ENCODE measurements around the gene ARL8B.
"Not testable (repeated sequence)": the region's sequence is repeated elsewhere in the genome, so short reads cannot be mapped to it uniquely, and the experiment has no call there.

The ARL8B gene

DNA sequence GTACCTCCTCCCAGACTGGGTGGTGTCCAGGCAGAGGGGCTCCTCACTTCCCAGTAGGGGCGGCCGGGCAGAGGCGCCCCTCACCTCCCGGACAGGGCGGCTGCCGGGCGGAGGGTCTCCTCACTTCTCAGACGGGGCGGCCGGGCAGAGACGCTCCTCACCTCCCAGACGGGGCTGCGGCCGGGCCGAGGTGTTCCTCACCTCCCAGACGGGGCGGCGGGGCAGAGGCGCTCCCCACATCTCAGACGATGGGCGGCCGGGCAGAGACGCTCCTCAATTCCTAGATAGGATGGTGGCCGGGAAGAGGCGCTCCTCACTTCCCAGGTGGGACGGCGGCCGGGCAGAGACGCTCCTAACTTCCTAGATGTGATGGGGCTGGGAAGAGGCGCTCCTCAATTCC lies 8.4 kb upstream of the ARL8B start:
- DNase-seq, result not testable (repeated sequence)

DNA sequence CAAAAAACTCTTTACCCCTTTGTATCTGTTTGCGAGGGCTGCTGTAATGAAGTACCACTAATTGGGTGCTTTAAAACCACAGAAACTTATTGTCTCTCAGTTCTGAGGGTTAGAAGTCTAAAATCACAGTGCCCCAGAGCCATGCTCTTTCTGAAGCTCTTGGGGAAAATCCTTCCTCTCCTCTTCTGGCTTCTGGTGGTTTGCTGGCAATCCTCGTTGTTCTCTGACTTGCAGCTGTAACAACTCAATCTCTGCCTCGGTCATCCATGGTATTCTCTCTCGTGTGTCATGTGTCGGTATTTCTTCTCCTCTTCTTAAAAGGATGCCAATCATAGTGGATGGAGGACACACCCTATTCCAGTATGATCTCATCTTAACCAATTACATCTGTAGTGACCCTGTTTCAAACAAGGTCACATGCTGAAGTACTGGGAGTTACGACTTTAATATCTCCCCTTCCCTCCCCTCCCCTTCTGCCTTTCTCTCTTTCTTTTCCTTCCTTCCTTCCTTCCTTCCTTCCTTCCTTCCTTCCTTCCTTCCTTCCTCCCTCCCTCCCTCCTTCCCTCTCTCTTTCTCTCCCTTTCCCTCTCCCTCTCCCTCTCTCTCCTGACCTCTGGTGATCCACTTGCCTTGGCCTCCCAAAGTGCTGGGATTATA lies 6.5 kb upstream of the ARL8B start:
- no peak for DNase-seq

DNA sequence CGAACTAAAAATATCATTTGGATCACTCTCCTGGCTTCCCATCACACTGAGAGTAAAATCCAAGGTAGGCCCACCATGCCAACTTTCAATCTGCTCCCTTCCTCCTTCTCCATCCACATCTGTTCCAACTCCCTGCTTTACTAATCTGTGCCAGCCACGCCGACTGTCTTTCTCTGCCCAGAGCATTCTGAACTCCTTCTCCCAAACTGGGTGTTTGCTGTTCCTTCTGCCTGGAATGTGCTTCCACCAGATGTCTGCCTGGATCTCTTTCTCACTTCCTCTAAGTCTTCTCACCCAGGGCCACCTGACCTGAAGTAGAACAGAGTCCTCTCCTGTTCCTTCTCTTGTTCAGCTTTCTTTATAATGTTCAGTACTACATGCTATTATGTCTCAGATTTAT lies 5.6 kb upstream of the ARL8B start:
- no peak for DNase-seq

DNA sequence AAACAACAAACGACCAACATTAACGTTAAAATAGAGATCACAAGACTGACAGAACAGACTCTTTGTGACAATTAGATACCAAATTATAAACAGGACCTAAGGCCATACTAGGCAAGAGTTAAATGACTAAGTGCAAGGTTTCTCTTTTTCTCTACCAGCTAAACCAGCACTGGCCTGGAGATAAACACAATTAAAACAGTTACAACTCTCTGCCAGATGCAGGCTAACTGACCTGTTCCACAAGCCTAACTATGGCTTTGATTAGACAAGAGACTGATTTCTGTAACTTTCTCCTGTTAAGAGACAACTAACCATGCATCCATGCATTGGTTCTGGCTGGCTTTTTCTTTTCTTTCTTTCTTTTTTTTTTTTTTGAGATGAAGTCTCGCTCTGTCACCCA lies 1.6 kb upstream of the ARL8B start:
- no peak for DNase-seq

DNA sequence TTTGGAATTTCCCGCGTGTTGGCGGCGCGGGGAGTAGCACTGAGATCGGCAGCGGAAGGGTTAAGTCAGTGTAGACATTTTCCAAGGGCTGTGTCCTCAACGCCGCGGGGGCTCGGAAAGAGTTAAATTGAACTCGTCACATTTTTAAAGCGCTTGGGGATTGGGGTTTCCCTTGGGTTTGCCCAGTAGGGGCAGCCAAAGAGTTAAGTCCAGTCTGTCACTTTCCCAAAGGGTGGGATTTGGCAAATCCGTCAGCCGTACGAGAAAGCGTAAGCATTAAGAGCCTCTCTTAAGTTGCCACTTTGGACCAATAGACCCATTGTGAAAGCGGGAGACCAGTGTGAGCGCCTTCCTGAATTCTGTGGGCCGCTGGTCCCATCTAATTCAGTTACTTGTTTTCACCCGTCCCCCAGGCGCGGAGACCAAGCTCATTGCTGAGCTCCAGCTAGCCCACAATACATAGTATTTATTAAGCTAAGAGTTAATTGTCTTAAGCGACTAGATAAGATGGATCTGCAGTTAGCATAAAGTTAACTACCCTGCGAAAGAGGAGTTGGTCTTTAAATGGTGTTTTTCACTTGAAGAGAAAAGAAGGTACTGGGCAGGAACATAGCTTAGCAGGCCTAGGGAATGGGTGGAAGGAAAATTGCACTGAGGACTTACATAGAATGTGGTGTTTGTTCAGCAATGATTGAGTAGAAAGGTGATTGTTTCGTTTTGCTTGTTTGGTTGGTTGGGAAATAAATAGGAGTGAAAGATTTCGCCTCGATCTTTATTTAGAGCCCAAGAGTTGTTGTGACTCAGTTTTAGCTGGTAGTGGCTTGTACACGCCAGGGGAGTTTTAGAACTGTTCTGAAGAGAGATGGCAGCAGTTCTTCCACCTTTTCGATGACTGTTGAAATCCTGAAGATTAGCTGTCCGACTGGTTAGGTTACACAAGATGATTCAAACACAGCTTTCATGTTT lies 932 bp downstream of the ARL8B start:
- no peak for DNase-seq

DNA sequence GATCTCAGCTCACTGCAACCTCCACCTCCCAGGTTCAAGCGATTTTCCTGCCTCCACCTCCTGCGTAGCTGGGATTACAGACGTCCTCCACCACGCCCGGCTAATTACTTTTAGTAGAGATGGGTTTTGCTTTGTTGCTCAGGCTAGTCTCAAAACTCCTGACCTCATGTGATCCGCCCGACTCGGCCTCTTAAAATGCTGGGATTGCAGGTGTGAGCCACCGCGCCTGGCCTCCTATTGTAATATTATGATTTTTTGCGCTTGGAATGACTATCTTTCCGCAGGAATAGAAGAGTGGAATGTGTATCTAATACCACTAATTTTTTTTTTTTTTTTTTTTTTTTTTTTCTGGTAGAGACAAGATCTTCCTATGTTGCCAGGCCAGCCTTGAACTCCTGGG lies 1.8 kb downstream of the ARL8B start:
- DNase-seq, result no peak

DNA sequence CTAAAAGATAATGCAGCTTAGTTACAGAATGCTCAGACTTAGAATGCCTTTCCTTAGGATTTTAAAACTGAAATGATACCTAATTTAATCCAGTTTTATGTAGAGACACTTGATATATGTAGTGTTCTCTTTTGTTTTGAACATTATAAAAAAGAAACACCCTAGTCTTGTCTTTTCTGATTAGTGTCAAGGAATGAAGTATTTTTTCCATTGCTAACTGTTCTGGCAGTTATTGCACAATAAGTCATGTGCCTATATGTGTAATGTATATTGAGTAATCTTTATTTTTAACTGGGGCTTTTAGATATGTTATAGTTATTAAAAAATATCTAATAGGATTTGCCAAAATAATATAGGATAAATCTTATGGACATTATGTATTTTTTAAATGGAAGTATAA lies 4.5 kb downstream of the ARL8B start:
- no peak for DNase-seq

DNA sequence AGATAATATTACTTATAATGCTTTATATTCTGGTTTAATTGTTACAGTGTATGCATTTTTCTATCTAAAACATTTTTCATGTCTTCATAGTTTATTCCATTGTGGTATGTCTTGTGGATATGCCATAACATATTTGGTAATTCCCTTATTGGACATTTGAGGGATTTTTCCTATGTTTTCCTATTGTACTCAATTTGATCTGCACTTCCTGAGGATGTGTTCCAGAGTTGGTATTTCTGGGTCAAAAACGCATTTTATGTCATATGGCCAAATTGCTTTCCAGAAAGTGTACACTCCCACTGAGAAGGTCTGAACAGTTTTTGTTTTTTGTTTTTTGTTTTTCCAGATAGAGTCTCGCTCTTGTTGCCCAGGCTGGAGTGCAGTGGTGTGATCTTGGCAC lies 6.8 kb downstream of the ARL8B start:
- DNase-seq, result no peak

DNA sequence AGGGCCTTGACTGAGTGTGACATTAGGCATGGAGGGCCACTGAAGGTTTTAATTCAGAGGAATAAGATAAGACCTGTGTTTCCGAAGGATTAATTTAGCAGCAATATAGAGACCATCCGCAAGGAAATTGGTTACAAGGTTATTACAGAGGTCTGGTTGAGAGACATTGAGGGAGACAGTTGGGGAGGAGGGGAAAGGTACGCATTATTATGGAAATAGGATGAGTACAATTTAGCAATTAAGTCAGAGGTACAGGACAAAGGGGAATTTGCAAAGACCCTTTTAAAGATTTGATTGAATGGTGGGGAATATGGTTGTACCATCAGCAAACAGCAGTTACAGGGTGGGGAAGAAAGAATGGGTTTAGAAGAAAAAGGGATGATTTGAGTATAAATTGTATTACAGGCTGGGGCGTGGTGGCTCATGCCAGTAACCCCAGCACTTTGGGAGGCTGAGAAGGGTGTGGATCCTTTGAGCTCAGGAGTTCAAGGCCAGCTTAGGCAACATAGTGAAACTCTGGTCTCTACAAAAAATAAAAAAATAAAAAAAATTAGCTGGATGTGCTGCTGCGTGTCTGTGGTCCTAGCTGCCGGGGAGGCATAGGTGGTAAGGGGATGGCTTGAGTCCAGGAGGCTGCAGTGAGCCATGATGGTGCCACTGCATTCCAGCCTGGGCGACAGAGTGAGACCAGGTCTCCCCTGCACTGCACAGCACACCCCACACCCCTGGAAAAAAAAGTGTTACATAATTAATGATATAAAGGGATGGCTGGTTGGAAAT lies 11.3 kb downstream of the ARL8B start:
- DNase-seq, result no peak

DNA sequence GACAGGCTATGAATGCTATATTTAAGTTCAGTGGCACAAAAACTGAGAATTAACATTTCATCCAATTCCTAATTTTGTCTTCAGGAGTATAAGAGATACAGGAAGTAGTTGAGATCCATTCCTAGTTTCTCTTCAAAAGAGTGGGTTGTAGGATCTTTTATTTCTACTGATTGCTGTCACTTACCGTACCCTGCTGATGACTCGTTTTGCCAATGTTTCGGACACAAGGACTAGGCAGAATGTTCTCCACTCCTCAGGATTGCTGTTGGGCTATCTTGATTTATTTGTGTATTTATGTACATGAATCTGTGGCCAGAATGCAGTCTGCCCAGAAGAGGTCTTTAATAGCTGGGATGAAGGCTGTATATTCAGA lies 11.9 kb downstream of the ARL8B start:
- DNase-seq, result no peak

DNA sequence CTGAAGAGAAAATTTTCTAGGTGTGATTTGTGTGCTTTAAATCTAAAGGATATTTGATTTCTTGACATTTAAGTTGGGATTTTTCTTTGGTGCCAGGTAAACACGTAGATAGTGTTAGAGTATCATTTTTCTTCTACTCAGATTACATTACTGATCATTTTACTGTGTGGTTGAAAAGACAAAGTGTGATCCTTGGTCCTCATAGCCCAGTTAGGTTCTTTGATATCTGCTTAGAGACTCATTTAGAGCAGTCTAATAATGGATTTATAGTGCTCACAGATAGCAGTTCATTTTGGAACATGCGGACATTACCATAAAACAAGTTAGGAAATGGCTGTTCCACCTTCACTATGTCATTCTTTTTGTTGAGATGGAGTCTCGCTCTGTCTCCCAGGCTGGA lies 12.4 kb downstream of the ARL8B start:
- no peak for DNase-seq

DNA sequence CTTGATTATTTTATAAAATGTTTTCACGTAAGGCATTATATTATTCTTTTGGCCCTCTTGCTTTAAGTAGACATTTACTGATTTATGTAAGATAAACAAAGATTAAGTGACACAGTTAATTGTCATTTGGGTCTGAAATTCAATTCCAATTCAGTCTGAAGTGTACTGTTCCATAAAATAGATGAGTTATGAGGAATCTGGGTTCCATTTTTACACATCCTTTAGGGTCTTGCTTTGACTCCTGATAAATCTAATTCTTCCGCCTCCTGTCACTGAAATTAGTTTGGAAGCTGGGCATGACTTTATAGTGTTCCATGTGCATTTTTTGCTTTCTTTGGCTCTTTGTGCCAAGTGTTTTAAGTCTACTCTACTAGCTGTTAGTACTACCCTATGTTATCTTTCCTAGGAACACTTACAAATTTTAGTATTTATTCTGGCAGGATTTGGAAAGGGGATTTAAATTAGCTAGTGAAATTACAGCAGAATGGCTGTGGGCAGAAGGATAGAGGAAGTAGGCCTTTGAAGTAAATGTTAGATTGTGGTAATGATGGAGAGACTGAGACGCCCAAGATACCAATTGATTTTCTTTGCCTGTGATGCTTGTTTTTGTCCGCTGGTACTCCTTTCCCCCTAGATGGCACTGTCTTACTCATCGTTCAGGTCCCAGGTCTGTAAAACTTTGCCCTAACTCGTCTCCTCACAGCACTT lies 14.3 kb downstream of the ARL8B start:
- DNase-seq, result no peak

DNA sequence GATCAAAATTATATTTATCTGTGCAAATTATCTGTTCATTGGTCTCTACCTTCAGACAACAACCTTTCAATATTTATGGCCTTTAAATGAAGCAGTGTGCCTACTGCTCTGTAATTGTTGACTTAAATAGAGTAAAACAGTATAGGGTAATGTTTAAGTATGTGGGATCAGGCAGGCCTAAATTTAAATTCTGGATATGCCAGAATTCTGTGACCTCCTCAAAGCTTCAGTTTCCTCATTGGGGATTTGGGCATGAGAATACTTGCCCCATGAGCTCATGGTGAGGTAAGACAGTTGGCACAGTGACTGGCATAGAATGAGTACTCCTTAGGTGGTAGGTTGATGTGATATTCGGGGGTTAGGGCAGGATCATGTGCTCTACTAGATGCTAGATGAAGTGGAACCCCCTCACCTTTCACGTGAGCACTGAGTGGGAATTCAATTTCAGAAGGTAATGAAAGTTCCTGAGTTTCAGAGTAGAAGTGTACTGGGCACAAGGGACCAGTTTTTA lies 14.9 kb downstream of the ARL8B start:
- DNase-seq, result no peak

DNA sequence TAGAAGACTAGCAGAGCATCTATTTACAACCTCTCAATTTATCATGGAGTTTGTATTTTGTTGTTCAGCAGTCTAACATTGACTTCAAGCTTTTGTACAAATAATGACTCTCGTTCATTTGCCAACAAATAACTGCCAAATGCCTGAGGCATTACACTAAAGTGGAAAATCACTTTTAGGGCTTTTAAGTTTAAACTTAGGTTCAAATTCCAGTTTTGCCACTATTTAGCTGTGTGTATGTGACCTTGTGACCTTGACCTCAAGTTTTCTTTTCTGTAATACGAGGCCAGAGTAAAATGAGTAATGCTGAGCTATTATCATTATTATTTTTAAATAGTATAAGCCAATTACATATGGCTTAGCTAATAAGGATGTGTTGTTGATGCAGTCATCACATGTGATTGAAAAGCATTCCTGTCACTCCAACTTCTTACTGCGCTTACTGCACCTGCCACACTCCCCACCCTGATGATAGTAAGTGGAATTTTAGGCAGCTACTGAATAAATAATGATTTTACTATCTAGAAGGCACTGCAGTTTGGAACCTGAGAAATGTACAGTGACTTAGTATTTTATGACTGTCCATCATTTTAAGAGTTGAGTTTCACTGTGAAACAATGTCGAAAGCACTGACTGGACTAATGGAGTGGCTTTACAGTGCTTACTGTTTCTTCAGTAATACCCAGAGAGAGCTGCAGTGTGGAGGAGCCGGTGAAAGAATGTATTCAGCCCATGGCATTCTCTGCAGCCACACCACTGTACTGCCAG lies 16.3 kb downstream of the ARL8B start:
- DNase-seq, result no peak

DNA sequence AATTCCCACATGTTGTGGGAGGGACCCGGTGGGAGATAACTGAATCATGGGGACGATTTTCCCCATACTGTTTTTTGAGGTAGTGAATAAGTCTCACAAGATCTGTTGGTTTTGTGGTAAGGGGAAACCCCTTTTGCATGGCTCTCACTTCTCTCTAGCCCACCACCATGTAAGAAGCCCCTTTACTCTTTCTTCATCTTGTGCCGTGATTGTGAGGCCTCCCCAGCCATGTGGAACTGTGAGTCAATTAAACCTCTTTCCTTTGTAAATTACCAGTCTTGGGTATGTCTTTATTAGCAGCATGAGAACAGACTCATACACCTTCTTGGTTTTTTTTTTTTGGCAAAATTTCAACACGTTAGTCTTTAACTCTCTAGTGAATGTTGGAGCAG lies 18.1 kb downstream of the ARL8B start:
- no peak for DNase-seq

DNA sequence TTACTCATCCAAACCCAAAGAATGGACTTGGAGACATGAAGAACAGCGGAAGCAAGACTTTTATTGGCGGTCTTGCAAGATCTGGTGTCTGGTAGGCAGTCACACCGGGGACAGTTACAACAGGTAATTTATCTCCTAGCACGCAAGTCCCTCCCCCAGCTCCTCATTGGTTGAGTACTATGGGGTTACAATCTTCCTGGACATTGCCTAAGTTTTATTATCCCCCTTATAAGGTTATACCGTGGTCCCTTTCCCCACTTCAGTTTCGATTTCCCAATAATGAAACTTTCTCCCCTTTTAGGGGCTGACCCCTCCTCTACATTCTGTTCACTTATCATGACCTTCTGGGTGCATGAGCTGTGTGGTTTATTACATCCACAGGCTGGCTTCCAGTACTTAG lies 18.7 kb downstream of the ARL8B start:
- DNase-seq, result no peak

DNA sequence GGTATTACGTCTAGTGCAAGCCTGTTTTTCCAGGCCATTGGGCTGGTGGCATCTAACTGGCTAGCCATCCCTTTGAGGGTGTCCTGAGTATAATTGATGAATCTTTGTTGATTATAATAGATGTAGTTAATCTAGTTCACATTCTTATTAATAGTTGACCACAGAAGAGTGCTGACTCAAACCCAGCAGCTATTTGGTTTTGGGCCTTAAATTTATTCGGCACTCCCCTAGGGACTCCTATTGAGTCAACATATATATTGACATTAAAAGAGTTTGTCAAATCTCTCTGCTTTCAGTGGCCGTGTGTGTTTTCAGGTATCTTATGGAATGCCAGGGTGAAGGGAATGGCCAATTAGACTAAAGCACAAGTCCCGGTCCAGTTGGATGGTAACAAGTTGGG lies 19.7 kb downstream of the ARL8B start:
- DNase-seq, result no peak

DNA sequence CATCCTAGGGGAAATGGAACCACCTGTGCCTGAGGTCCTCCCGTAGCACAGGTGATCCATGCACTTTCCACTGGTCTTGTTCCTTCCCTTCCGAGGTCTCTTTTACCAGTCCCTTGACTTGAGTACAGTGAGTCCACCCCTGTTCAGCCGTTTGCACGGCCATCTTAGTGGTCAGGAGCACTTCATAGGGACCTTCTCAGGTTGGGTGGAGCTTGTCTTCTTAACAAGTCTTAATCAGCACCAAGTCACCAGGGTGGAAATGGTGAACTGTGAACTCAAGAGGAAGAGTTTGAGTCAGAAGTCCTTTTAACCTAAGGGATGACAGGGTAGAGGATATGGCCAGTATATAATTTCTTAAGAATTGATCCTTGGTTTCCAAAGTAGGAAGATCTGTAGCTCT lies 21.4 kb downstream of the ARL8B start:
- DNase-seq, result no peak

DNA sequence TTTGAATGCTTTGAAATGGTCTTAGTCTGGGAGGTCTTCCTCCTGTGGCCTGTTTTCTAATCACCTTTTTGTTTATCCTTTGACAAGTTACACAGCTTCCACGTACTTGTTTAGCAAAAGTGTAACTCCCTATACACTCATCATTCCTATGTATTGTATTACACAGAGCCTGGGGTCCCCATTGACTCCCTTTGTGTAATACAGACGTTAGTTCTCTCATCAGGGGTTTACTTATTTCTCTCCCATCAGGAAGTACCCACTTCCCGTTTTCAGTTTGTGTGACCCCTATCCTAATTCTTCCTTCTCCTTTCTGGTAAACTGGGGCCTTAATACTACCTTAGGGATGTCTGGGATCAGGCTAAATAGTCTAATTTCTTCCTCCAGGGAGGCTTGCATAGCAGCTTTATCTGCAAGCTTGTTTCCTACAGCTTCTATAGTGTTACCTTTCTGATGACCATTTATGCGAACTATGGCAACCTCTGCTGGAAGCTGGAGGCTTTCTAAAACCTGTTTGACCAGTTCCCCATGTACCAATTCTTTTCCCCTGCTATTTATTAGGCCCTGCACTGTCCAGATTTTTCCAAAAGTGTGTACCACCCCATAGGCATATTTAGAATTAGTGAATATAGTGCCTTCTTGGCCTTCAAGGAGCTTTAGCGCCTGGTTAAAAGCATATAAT lies 22.4 kb downstream of the ARL8B start:
- DNase-seq, result no peak

DNA sequence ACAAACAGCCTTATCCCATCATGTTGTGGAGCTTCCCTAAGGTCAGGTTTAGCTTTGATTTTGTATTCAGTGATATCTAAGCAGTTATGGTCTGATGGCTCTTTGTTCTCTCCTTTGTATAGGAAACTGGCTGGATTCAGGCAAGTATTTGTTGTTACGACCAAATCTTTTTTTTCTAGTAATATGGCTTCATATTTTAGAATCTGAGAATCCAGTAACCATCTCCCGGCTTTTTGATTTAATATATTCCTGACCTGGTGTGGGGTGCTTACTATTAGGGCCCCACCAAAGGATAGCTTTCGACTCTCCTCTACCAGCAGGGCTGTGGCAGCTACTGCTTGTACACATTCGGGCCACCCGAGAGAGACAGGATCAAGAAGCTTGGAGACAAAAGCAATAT lies 23.0 kb downstream of the ARL8B start:
- no peak for DNase-seq

DNA sequence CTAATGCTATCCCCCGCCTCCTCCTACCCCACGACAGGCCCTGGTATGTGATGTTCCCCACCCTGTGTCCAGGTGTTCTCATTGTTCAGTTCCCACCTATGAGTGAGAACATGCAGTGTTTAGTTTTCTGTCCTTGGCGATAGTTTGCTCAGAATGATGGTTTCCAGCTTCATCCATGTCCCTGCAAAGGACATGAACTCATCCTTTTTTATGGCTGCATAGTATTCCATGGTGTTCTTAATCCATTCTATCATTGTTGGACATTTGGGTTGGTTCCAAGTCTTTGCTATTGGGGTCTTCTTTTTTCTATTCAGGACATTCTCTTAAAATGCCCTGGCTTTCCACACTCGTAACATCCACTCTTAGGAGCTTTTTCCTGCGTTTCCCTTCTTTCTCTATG lies 25.1 kb downstream of the ARL8B start:
- not testable (repeated sequence) for DNase-seq
